ENCODE data around the gene GPR137C. TPM values are rescaled to one million over a fixed set of nuclear protein-coding genes. Genes with fewer than 3 reads are reported as not detected.

Gene GPR137C
- total RNA-seq, 1 donor from 2014 or later: 1.6 TPM

DNA sequence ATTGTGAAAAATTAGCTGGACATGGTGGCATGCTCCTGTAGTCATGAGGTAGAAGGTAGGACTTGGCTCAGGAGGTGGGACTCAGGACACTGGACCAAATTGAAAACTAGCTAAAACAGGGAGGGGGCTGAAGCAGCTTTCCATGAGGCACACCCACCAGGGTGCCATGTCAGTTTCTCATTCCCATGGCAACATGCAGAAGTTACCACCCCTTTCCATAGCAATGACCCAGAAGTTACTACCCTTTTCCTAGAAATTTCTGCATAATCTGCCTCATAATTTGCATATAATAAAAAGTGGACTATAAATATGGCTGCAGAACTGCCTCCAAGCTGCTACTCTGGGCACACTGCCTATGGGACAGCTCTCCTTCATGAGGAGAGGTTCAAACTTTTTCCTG lies 104.3 kb downstream of the GPR137C start:
- no peak overlapping the region for H3K9ac ChIP-seq (ENCODE audit: low read depth in 1 of 3, low read length in 3 of 3)
- H3K36me3 ChIP-seq (ENCODE audit: control insufficient read depth in 3 of 3, insufficient read depth in 3 of 3, low read length in 3 of 3): peaks cover 0 to 22% (median 12%) of the 10 kb centered on the region in 3 donors
- H3K27ac ChIP-seq (ENCODE audit: low read depth, low read length): no peak overlapping the region

DNA sequence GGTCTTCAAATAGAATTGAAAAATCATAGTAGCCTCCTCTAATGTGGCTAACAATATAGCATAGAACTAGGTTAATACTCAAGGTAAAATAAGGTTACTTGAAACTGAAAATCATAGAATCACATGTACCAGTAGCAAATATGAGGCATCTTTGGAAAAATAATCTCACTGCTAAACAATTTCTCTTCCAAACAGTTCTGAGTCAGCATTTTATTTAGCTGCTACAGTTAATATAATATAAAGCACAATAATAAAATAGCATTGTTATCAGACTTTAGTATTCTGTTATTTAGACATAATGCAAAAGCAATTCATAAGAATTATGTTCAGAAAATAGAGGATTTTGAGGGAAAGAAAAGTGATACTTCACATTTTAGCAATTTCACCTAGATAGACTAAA lies 107.7 kb downstream of the GPR137C start:
- Histone ChIP-seq H3K4me1 (ENCODE audit: control insufficient read depth in 3 of 3, insufficient read depth in 3 of 3, low read length in 3 of 3) (no peaks in the 10 kb centered on the region), H3K4me3 (ENCODE audit: low read length in 3 of 3) (no peak overlapping the region), H3K27me3 (ENCODE audit: control insufficient read depth in 3 of 3, insufficient read depth in 3 of 3, low read length in 3 of 3) (no peaks in the 10 kb centered on the region), H3K27ac (ENCODE audit: low read depth, low read length) (no peak overlapping the region), H3K9me3 (ENCODE audit: control insufficient read depth in 3 of 3, low read length in 3 of 3) (no peaks in the 10 kb centered on the region), H3K36me3 (ENCODE audit: control insufficient read depth in 3 of 3, insufficient read depth in 3 of 3, low read length in 3 of 3) (peaks cover under 1 to 13% (median 11%) of the 10 kb centered on the region in 3 donors), H3K9ac (ENCODE audit: low read depth in 1 of 3, low read length in 3 of 3) (no peak overlapping the region)

More for the DNA sequence above, 104.3 kb downstream of the GPR137C start:
- Histone ChIP-seq H3K9me3 (ENCODE audit: control insufficient read depth in 3 of 3, low read length in 3 of 3) (no peaks in the 10 kb centered on the region), H3K4me1 (ENCODE audit: control insufficient read depth in 3 of 3, insufficient read depth in 3 of 3, low read length in 3 of 3) (no peaks in the 10 kb centered on the region), H3K27me3 (ENCODE audit: control insufficient read depth in 3 of 3, insufficient read depth in 3 of 3, low read length in 3 of 3) (no peaks in the 10 kb centered on the region), H3K4me3 (ENCODE audit: low read length in 3 of 3) (no peak overlapping the region)

DNA sequence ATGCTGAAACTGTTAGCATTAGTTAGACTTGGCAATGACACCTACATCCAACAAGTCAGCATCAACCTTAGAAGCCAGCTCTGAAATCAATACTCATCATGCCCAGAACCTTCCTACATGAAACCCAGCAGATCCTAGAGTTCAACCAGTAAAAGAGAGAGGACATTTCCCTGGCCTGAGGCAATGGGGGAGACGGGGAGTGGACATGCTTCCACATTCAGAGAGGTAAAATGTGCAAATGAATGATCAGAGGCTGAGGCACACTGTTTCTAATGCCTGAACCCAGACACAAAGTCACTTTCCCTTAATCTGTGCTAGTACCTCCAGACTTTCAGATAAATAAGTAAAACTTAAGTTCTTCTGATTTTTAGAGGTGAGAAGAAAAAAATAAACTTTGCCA lies 108.2 kb downstream of the GPR137C start:
- no peaks in the 10 kb centered on the region for H3K27me3 ChIP-seq (ENCODE audit: control insufficient read depth in 3 of 3, insufficient read depth in 3 of 3, low read length in 3 of 3)
- H3K9ac ChIP-seq (ENCODE audit: low read depth in 1 of 3, low read length in 3 of 3): no peak overlapping the region
- H3K4me3 ChIP-seq (ENCODE audit: low read length in 3 of 3): no peak overlapping the region
- no peaks in the 10 kb centered on the region for H3K9me3 ChIP-seq (ENCODE audit: control insufficient read depth in 3 of 3, low read length in 3 of 3)
- H3K36me3 ChIP-seq (ENCODE audit: control insufficient read depth in 3 of 3, insufficient read depth in 3 of 3, low read length in 3 of 3): peaks cover 5 to 13% (median 11%) of the 10 kb centered on the region in 3 donors
- H3K4me1 ChIP-seq (ENCODE audit: control insufficient read depth in 3 of 3, insufficient read depth in 3 of 3, low read length in 3 of 3): no peaks in the 10 kb centered on the region
- H3K27ac ChIP-seq (ENCODE audit: low read depth, low read length): no peak overlapping the region

GRCh38 chr14:52661314-52661713 lies 108.7 kb downstream of the GPR137C start:
- H3K9me3 ChIP-seq (ENCODE audit: control insufficient read depth in 3 of 3, low read length in 3 of 3): no peaks in the 10 kb centered on the region
- no peak overlapping the region for H3K4me3 ChIP-seq (ENCODE audit: low read length in 3 of 3)
- peaks cover 6 to 13% (median 11%) of the 10 kb centered on the region in 3 donors for H3K36me3 ChIP-seq (ENCODE audit: control insufficient read depth in 3 of 3, insufficient read depth in 3 of 3, low read length in 3 of 3)
- no peak overlapping the region for H3K9ac ChIP-seq (ENCODE audit: low read depth in 1 of 3, low read length in 3 of 3)
- H3K27me3 ChIP-seq (ENCODE audit: control insufficient read depth in 3 of 3, insufficient read depth in 3 of 3, low read length in 3 of 3): no peaks in the 10 kb centered on the region
- no peaks in the 10 kb centered on the region for H3K4me1 ChIP-seq (ENCODE audit: control insufficient read depth in 3 of 3, insufficient read depth in 3 of 3, low read length in 3 of 3)
- no peak overlapping the region for H3K27ac ChIP-seq (ENCODE audit: low read depth, low read length)

DNA sequence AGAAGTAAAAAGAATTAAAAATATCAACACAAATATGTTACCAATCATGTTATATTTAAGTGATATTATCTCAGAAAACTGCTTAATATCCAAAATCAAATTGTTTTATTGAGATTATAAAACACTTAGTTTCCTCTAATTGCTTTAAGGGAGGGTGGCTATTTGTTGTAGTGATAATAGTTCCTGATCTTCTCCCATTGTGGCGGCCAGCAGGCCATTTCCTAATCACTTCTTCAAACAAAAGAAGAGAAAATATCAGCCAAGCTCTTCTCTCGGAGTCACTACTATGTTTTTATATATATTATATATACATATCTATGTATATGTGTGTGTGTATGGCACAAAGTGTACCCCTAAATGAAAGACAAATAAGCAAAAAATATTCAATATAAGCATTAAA lies 111.2 kb downstream of the GPR137C start:
- H3K4me1 ChIP-seq (ENCODE audit: control insufficient read depth in 3 of 3, insufficient read depth in 3 of 3, low read length in 3 of 3): no peaks in the 10 kb centered on the region
- peaks cover 3 to 7% (median 6%) of the 10 kb centered on the region in 3 donors for H3K36me3 ChIP-seq (ENCODE audit: control insufficient read depth in 3 of 3, insufficient read depth in 3 of 3, low read length in 3 of 3)
- H3K9ac ChIP-seq (ENCODE audit: low read depth in 1 of 3, low read length in 3 of 3): no peak overlapping the region

GRCh38 chr14:52678591-52678990 lies 126.0 kb downstream of the GPR137C start:
- no peak overlapping the region for H3K9ac ChIP-seq (ENCODE audit: low read depth in 1 of 3, low read length in 3 of 3)
- H3K4me1 ChIP-seq (ENCODE audit: control insufficient read depth in 3 of 3, insufficient read depth in 3 of 3, low read length in 3 of 3): no peaks in the 10 kb centered on the region
- H3K9me3 ChIP-seq (ENCODE audit: control insufficient read depth in 3 of 3, low read length in 3 of 3): no peaks in the 10 kb centered on the region
- peaks cover 7 to 19% (median 14%) of the 10 kb centered on the region in 3 donors for H3K36me3 ChIP-seq (ENCODE audit: control insufficient read depth in 3 of 3, insufficient read depth in 3 of 3, low read length in 3 of 3)
- H3K27ac ChIP-seq (ENCODE audit: low read depth, low read length): no peak overlapping the region
- no peaks in the 10 kb centered on the region for H3K27me3 ChIP-seq (ENCODE audit: control insufficient read depth in 3 of 3, insufficient read depth in 3 of 3, low read length in 3 of 3)
- no peak overlapping the region for H3K4me3 ChIP-seq (ENCODE audit: low read length in 3 of 3)

More for the DNA sequence above, 111.2 kb downstream of the GPR137C start:
- H3K27me3 ChIP-seq (ENCODE audit: control insufficient read depth in 3 of 3, insufficient read depth in 3 of 3, low read length in 3 of 3): no peaks in the 10 kb centered on the region
- no peak overlapping the region for H3K27ac ChIP-seq (ENCODE audit: low read depth, low read length)
- no peak overlapping the region for H3K4me3 ChIP-seq (ENCODE audit: low read length in 3 of 3)
- no peaks in the 10 kb centered on the region for H3K9me3 ChIP-seq (ENCODE audit: control insufficient read depth in 3 of 3, low read length in 3 of 3)

DNA sequence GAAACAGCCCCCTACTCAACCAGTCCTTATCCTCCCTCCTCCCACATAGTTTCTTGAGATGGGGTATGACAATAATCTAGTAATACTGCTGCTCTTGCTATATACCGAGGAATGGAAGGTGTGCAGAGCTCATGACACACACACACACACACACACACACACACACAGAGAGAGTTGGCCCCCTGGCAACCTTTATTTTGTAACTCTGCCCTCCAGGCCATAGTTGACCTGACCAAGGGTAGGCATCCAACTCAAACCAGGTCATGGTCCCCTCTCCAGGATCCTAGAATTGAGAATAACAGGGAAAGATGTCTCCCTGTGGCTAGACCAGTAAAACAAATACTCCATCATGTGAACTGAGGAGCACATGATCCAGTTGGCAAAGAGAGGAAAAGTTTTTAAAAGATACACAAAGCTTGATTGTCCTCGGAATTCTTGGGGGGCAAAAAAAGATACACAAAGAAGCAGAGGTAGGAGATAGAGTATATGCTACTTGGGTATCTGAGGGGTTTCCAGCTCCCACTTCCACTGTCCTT lies 131.4 kb downstream of the GPR137C start:
- Histone ChIP-seq H3K4me1 (ENCODE audit: control insufficient read depth in 3 of 3, insufficient read depth in 3 of 3, low read length in 3 of 3) (peaks cover 0 to 3% (median 0%) of the 10 kb centered on the region in 3 donors), H3K27me3 (ENCODE audit: control insufficient read depth in 3 of 3, insufficient read depth in 3 of 3, low read length in 3 of 3) (no peaks in the 10 kb centered on the region)

GRCh38 chr14:52686176-52686575 lies 133.5 kb downstream of the GPR137C start:
- H3K36me3 ChIP-seq (ENCODE audit: control insufficient read depth in 3 of 3, insufficient read depth in 3 of 3, low read length in 3 of 3): peaks cover 0 to 2% (median under 1%) of the 10 kb centered on the region in 3 donors
- peaks cover 0 to 3% (median 0%) of the 10 kb centered on the region in 3 donors for H3K4me1 ChIP-seq (ENCODE audit: control insufficient read depth in 3 of 3, insufficient read depth in 3 of 3, low read length in 3 of 3)
- H3K9ac ChIP-seq (ENCODE audit: low read depth in 1 of 3, low read length in 3 of 3): no peak overlapping the region

More for the DNA sequence above, 131.4 kb downstream of the GPR137C start:
- Histone ChIP-seq H3K9me3 (ENCODE audit: control insufficient read depth in 3 of 3, low read length in 3 of 3) (no peaks in the 10 kb centered on the region), H3K36me3 (ENCODE audit: control insufficient read depth in 3 of 3, insufficient read depth in 3 of 3, low read length in 3 of 3) (peaks cover 0 to 5% (median 2%) of the 10 kb centered on the region in 3 donors), H3K9ac (ENCODE audit: low read depth in 1 of 3, low read length in 3 of 3) (no peak overlapping the region), H3K27ac (ENCODE audit: low read depth, low read length) (no peak overlapping the region), H3K4me3 (ENCODE audit: low read length in 3 of 3) (no peak overlapping the region)

More at GRCh38 chr14:52686176-52686575, 133.5 kb downstream of the GPR137C start:
- no peak overlapping the region for H3K4me3 ChIP-seq (ENCODE audit: low read length in 3 of 3)
- H3K27ac ChIP-seq (ENCODE audit: low read depth, low read length): no peak overlapping the region
- no peaks in the 10 kb centered on the region for H3K27me3 ChIP-seq (ENCODE audit: control insufficient read depth in 3 of 3, insufficient read depth in 3 of 3, low read length in 3 of 3)
- H3K9me3 ChIP-seq (ENCODE audit: control insufficient read depth in 3 of 3, low read length in 3 of 3): no peaks in the 10 kb centered on the region

Other genes with a start within 250 kb of the GPR137C start
- gene PTGER2, start 238.5 kb upstream of the GPR137C start, total RNA-seq: 1.6 TPM
- gene TXNDC16, start 331 bp upstream of the GPR137C start, total RNA-seq: 7.3 TPM
- gene ERO1A, start 142.7 kb downstream of the GPR137C start, total RNA-seq: 10.4 TPM
- 70.5 TPM for gene PSMC6, start 154.4 kb downstream of the GPR137C start, total RNA-seq
- 12.0 TPM for gene STYX, start 177.3 kb downstream of the GPR137C start, total RNA-seq
- gene GNPNAT1, start 238.8 kb downstream of the GPR137C start, total RNA-seq: 7.8 TPM